GM19351 (cell line): ENCODE data around the gene ARAP3.

ENCODE experiments used
- ATAC-seq: cut with Tn5 transposase; IDR thresholded peaks from one replicate; pipeline ENCODE4 v1.9.1; 2021; ENCODE audit warnings: mild to moderate bottlenecking, moderate library complexity; ENCODE audit not compliant: unreplicated experiment

Gene ARAP3

DNA sequence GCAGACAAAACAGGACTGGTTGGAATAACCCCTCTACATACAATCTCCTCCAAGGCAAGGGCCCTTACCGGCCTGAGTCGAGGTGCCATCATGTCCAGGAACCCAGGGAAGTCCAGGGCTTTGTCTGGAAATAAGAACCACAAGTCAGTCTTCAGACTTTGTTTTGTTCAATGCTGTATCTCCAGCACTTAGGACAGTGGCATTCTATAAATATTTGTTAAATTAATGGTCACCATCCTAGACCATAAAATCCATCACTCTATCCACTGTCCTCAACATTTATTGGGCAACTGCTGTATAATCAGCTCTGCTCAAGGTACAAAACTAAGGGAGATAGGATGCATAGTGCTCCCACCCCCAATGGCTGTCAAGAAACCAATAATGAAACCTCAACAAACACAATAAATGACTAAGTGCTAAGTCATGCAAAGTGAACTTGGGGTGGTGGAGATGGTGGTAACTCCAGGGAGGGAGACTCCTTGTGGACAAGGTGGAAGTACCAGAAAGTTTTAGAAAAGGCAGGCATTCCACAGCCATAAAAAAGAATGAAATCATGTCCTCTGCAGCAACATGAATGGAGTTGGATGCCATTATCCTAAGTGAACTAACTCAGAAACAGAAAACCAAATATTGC, 40.3 kb downstream of the ARAP3 start:
- ATAC-seq = peak; percentile 39

- ATAC-seq = no peak
Observed at GRCh38 chr5:141640698-141641097, 41.3 kb downstream of the ARAP3 start.

DNA sequence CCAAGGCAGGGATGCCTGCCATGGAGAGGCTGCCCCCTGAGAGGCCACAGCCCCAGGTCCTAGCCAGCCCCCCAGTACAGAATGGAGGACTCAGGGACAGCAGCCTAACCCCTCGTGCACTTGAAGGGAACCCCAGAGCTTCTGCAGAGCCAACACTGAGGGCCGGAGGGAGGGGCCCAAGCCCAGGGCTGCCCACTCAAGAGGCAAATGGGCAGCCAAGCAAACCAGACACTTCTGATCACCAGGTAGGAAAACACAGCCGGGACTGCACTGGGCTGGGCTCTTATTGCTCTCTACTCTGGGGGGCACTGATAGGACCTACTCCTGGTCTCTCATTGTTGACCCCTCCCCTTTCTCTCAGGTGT, 42.0 kb downstream of the ARAP3 start:
- ATAC-seq = no peak

DNA sequence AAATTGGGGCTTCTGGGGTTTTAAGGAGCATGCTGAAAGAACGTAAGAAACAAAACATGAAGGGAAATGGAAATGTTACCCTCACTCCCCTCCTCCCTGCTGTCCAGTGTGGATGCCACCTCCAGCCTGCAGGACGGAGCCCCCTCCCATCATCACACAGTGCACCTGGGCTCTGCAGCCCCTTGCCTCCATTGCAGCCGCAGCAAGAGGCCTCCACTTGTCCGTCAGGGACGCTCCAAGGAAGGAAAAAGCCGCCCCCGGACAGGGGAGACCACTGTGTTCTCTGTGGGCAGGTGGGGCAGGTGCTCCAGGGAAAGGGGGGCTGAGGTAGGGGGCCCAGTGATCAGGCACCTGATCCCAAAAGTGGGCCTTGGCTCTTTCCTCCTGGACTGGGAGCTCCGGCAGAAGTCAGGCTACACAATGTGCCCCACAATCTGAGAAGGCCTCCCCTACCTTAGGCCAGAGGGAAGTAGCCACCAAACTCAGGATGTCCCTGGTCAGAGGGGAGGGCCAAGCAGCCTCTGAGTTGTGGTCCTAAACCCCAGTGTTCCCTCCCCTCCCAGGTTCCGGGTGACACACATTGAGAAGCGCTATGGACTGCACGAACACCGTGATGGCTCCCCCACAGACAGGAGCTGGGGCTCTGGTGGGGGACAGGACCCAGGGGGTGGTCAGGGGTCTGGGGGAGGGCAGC, 42.5 kb downstream of the ARAP3 start:
- no peak for ATAC-seq

DNA sequence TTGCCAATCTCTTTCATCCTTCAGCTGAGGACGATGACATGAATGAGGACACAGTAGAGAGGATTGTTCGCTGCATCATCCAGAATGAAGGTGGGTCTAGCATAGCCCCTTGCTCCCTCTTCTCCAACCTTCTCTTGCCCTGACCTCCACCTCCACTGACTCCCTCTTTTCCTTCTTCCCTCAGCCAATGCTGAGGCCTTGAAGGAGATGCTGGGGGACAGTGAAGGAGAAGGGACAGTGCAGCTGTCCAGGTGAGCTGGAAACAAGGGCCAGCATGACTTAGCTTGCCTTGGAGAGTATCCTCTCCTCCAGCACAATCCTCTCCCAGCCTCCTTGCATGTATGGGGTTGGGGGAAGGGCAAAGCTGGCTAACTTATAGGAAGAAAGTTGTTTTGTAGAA, 43.3 kb downstream of the ARAP3 start:
- no peak for ATAC-seq

- peak; percentile 34 for ATAC-seq
Observed at GRCh38 chr5:141637767-141638419, 44.1 kb downstream of the ARAP3 start.

DNA sequence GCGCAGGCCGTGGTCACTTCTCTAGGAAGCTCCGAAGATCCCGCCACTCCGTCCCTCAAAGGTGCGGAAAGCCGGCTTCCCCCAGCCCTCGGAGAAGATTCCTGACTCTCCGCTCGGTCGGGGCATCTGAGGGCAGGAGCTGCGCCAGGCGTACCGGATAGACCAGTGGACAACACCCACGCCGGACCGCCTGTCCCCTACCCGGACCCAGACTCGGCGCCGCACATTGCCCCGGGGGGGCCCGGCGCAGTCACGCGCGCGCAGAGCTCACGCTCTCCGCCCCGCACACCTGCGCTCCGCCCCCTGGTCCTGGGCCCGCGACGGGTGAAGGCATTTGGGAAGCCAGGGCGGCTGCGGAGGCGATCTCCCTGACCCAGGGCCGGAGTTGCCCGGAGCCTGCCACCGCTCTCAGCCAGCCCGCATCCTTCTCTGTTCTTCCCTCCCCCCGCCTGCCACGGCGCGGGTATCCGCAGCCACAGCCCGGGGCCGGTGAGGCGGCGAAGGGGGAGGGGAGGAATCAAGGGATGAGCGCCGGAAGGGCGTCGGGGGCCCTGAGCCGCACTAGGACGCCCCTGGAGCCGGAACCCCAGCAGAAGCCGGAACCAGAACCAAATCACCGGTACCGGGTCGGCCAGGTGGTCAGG, 44.8 kb downstream of the ARAP3 start:
- peak; percentile 21 for ATAC-seq

DNA sequence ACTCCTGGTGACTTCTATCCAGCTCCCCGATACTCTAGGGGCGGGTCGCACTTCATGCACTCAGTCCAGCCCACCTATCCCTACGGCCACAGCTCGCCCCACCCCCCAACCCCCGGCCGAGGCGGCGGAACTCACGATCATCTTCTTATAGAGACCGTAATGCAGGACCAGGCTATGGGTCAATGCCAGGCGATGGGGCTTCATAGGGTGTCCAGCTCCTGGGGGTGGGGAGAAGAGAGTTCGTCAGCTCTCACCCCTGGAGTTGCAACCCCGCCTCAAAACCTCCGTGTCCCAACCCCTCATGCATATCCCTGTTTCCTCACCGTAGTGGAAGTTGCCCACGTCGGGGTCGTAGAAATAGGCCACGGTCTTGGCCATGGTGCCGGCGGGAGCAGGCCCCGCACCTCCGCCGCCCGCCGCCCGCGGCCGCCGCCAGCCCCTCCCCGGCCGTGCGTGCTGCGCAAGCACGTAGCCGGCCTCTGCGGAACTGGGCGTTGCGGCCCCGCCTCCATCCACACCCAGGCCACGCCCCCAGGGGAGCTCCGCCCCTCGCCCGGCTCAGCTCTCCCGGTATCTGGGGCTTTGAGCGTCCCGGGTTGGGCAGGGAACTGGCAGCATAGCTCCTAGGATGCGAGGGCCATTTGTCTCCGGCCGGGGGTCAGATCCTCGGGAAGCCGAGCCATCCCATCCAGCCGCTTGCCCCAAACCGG, 45.5 kb downstream of the ARAP3 start, which contains the start of the genes HDAC3 and RELL2:
Gene HDAC3, minus strand, starts transcription at position 437 of the 710 bp plus-strand sequence. Its CDS starts 59 bp downstream, at position 378.
Gene RELL2, plus strand, starts transcription at position 585 of the 710 bp plus-strand sequence. CDS start 1,229 bp downstream, outside the sequence.
- ATAC-seq = peak; percentile 59

DNA sequence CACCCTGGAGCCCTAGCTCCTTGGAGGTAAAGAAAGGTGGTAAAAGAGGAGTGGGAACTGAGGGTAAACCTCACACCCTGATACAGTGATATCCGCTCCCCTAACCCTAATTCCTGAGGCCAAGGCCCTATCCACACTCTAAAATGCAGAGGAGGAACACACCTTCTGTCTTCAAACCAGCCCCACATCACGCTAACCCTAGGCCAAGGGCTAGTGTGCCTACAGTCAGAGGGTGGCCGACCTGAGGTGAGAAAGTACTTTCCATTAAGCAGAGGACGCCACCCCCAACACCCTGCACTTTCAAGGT, 46.0 kb downstream of the ARAP3 start:
- ATAC-seq = no peak

- no peak for ATAC-seq
Observed at GRCh38 chr5:141635646-141636045, 46.4 kb downstream of the ARAP3 start.

DNA sequence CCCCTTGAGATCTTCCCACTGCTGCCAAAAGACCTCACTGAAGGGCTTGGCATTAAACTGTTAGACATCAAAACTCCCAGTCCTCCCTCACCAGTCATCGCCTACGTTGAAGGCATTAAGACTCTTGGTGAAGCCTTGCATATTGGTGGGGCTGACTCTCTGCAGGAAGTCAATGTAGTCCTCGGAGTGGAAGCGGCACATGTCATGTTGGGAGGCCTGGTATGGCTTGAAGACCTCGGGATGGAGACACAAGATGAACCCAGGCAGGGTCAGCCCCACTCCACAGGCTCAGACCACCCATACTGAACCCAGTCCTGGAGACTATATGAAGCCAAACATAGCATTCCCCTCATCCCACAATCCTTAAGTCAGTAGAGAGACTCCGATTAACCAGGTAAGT, 47.3 kb downstream of the ARAP3 start:
- ATAC-seq = no peak

DNA sequence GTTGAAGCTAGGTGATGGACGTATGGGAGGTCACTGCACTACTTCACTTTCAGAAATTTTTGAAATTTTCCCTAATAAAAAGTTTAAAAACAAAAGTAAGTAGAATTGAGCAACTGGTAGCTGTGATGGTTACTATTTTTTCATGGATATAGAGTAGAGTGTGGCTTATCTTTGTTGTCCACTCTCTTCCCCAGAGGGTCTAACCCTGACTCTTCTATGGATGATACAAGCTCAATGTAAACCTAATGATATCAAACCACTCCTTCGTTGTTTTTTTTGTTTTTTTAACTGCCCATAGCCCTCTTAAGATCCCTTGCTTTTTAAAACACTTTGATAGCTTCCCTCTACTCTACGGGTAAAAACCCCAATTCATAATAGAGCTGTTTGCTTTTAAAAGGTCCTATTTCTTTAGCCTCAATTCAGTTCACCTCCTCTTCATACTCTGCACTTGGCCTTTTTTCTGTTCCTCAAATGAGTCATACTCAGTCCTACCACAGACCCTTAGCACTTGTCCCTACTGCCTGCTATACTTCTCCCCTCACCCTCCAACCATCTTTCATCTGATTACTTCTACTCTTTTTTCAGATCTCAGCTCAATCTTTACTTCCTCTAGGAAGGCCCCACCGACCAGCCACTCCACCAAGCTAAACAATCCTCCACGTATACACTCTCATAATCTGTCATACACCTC, 48.0 kb downstream of the ARAP3 start:
- peak; percentile 67 for ATAC-seq

DNA sequence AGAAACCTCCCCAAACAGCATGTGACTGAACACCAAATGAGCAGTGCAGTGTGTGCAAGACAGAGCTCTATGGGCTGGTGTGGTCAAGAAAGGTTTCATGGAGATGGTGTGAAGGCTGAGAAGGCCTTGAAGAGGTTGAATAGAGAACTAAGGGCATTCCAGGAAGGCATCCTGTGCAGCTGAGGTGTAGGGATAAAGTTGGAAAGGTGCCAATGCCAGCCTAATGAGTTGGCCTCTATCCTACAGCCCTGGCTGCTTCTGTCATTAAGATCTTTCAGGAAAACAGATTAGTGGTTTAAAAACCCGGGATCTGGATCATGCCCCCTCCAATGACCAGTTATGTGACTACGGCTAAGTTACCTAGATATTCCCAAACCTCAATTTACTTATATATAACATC, 49.4 kb downstream of the ARAP3 start:
- no peak for ATAC-seq

GRCh38 chr5:141630570-141631140, 51.4 kb downstream of the ARAP3 start:
- ATAC-seq = no peak

GRCh38 chr5:141628175-141628788, 53.7 kb downstream of the ARAP3 start:
- ATAC-seq = no peak

DNA sequence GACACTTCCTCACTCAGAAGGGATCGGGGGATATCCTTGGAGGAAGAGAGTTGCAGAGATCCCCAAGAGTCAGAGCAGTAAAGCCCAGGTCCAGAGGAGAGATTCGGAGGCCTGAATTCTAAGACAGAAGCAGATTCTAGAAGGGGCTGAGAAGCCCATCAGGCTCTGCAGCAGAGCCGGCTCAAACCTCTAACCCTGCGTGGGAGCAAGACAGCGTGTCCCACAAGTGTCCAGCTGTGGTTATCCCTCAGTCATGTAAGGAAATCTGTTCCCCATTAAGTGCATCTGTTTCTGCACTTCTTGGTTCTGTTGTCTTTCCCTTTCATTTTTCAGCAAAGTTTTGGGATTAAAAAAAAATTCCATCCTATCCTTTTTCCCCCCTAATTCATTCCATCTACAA, 58.4 kb downstream of the ARAP3 start:
- no peak for ATAC-seq

- peak; percentile 68 for ATAC-seq
Observed at GRCh38 chr5:141623186-141623585, 58.8 kb downstream of the ARAP3 start.

GRCh38 chr5:141618804-141619554, 63.1 kb downstream of the ARAP3 start, which contains the start of gene DIAPH1:
Gene DIAPH1 (minus strand): TSS chr5:141619000. CDS start chr5:141618914, 86 bp downstream.
- ATAC-seq = peak; percentile 79
